ENCODE data around the gene CLEC2A. TPM values are rescaled to one million over a fixed set of nuclear protein-coding genes. Genes with fewer than 3 reads are reported as not detected.

Gene CLEC2A
- total and polyA plus RNA-seq, 9 of the 15 experiments (the other 6 are each of a cell fraction or from before 2014, with no cell fraction given): not detected

DNA sequence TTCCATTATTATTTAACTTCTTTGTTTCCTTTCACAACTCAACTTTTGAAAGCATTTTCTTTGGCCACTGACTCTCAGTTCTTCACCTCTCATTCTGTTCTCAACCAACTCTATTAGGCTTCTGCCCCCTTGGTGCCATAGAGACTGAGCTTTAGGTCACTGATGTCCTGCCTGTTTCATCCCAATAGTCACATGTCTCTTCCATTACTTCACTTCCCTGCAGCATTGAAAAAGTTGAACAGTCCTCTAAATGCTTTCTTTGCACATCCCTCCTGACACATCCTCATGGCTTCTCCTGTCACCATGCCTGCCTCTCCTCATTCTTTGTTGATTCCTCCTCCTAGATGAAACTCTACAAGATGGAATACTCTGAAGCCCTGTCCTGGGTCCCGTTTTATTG is 41.8 kb upstream of the CLEC2A start:
- in situ Hi-C loops (cut with MboI) (no loop called here), intact Hi-C loops (cut with micrococcal nuclease) (no loop called here)
- 0% methylated on average over 1 of the region's 1 CpG for WGBS (ENCODE audit: insufficient coverage, low coverage, missing lambda C conversion rate)
- Histone ChIP-seq H3K9me1 (ENCODE audit: control insufficient read depth, insufficient read depth, low read length) (no peaks in the 10 kb centered on the region), H3K36me3 (ENCODE audit: control insufficient read depth, insufficient read depth, low read length) (no peaks in the 10 kb centered on the region), H3K4me1 (replicated peaks in 1 of 2; ENCODE audit: control insufficient read depth in 2 of 2, insufficient read depth in 2 of 2, low read length in 2 of 2) (no peaks in the 10 kb centered on the region), H3K27me3 (ENCODE audit: control insufficient read depth in 2 of 2, insufficient read depth in 2 of 2, low read length in 2 of 2) (no peaks in the 10 kb centered on the region), H3K9ac (ENCODE audit: insufficient read depth in 1 of 2, low read depth in 2 of 2, low read length in 2 of 2) (no peak overlapping the region), H2AFZ (ENCODE audit: low read depth, low read length) (no peak overlapping the region), H3K4me2 (ENCODE audit: insufficient read depth, low read length) (no peak overlapping the region), H3K9me3 (replicated peaks; ENCODE audit: control insufficient read depth, insufficient read depth, low read depth, low read length) (no peaks in the 10 kb centered on the region), H3K4me3 (no peak overlapping the region), H4K20me1 (replicated peaks; ENCODE audit: control insufficient read depth, insufficient read depth, low read length) (no peaks in the 10 kb centered on the region), H3K27ac (ENCODE audit: extremely low read depth, low read depth, low read length) (no peak overlapping the region), H3K79me2 (ENCODE audit: control insufficient read depth, insufficient read depth, low read length) (no peaks in the 10 kb centered on the region)
- ATAC-seq: no peak
- CTCF ChIA-PET (ENCODE audit: low intra/inter-chr PET ratio): no interaction called here
- POLR2A ChIA-PET: no interaction called here
- BruUV-seq (replicated peaks): no TSS peak
- FAIRE-seq: no peak
- DNase-seq (ENCODE audit: extremely low read depth in 1 of 4, low spot score in 3 of 4): no peak
- TF ChIP-seq ZNF583 (CRISPR knock-in tag; IDR thresholded peaks at IDR 0.05) (no peak), HCFC1 (IDR thresholded peaks at IDR 0.05; ENCODE audit: low read depth, low read length) (no peak), EP400 (IDR thresholded peaks at IDR 0.05) (no peak), ZNF347 (CRISPR knock-in tag; IDR thresholded peaks at IDR 0.05; ENCODE audit: low read depth) (no peak), NR1H2 (CRISPR knock-in tag; IDR thresholded peaks at IDR 0.05) (no peak), TEAD2 (tag; IDR thresholded peaks at IDR 0.05) (no peak), KAT8 (IDR thresholded peaks at IDR 0.05; ENCODE audit: low read depth) (no peak), CCNT2 (IDR thresholded peaks at IDR 0.05; ENCODE audit: borderline replicate concordance, extremely low read depth, insufficient read length, low read depth, low read length) (no peak), POU5F1 (IDR thresholded peaks at IDR 0.05; ENCODE audit: borderline replicate concordance, low read depth, low read length, partially characterized antibody) (no peak), DPF2 (IDR thresholded peaks at IDR 0.05) (no peak)
- TF ChIP-seq, protein P1, sequence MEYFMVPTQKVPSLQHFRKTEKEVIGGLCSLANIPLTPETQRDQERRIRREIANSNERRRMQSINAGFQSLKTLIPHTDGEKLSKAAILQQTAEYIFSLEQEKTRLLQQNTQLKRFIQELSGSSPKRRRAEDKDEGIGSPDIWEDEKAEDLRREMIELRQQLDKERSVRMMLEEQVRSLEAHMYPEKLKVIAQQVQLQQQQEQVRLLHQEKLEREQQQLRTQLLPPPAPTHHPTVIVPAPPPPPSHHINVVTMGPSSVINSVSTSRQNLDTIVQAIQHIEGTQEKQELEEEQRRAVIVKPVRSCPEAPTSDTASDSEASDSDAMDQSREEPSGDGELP (CRISPR knock-in tag; IDR thresholded peaks at IDR 0.05; ENCODE audit: borderline replicate concordance): no peak
- TF ChIP-seq, protein P2, sequence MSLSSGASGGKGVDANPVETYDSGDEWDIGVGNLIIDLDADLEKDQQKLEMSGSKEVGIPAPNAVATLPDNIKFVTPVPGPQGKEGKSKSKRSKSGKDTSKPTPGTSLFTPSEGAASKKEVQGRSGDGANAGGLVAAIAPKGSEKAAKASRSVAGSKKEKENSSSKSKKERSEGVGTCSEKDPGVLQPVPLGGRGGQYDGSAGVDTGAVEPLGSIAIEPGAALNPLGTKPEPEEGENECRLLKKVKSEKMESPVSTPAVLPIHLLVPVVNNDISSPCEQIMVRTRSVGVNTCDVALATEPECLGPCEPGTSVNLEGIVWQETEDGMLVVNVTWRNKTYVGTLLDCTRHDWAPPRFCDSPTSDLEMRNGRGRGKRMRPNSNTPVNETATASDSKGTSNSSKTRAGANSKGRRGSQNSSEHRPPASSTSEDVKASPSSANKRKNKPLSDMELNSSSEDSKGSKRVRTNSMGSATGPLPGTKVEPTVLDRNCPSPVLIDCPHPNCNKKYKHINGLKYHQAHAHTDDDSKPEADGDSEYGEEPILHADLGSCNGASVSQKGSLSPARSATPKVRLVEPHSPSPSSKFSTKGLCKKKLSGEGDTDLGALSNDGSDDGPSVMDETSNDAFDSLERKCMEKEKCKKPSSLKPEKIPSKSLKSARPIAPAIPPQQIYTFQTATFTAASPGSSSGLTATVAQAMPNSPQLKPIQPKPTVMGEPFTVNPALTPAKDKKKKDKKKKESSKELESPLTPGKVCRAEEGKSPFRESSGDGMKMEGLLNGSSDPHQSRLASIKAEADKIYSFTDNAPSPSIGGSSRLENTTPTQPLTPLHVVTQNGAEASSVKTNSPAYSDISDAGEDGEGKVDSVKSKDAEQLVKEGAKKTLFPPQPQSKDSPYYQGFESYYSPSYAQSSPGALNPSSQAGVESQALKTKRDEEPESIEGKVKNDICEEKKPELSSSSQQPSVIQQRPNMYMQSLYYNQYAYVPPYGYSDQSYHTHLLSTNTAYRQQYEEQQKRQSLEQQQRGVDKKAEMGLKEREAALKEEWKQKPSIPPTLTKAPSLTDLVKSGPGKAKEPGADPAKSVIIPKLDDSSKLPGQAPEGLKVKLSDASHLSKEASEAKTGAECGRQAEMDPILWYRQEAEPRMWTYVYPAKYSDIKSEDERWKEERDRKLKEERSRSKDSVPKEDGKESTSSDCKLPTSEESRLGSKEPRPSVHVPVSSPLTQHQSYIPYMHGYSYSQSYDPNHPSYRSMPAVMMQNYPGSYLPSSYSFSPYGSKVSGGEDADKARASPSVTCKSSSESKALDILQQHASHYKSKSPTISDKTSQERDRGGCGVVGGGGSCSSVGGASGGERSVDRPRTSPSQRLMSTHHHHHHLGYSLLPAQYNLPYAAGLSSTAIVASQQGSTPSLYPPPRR (CRISPR knock-in tag; IDR thresholded peaks at IDR 0.05; ENCODE audit: borderline replicate concordance): no peak
- TF ChIP-seq, protein P3, sequence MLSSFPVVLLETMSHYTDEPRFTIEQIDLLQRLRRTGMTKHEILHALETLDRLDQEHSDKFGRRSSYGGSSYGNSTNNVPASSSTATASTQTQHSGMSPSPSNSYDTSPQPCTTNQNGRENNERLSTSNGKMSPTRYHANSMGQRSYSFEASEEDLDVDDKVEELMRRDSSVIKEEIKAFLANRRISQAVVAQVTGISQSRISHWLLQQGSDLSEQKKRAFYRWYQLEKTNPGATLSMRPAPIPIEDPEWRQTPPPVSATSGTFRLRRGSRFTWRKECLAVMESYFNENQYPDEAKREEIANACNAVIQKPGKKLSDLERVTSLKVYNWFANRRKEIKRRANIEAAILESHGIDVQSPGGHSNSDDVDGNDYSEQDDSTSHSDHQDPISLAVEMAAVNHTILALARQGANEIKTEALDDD (IDR thresholded peaks at IDR 0.05): no peak
- TF ChIP-seq, protein P4, sequence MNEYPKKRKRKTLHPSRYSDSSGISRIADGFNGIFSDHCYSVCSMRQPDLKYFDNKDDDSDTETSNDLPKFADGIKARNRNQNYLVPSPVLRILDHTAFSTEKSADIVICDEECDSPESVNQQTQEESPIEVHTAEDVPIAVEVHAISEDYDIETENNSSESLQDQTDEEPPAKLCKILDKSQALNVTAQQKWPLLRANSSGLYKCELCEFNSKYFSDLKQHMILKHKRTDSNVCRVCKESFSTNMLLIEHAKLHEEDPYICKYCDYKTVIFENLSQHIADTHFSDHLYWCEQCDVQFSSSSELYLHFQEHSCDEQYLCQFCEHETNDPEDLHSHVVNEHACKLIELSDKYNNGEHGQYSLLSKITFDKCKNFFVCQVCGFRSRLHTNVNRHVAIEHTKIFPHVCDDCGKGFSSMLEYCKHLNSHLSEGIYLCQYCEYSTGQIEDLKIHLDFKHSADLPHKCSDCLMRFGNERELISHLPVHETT (CRISPR knock-in tag; conservative IDR thresholded peaks at IDR 0.05 in 1 of 2, IDR thresholded peaks at IDR 0.05 in 1 of 2): no peak
